ENCODE data around the gene LAMA2. TPM values are rescaled to one million over a fixed set of nuclear protein-coding genes. Genes with fewer than 3 reads are reported as not detected.

Gene LAMA2
- total RNA-seq, 1 experiment from 2014 or later, result 4.2 TPM

DNA sequence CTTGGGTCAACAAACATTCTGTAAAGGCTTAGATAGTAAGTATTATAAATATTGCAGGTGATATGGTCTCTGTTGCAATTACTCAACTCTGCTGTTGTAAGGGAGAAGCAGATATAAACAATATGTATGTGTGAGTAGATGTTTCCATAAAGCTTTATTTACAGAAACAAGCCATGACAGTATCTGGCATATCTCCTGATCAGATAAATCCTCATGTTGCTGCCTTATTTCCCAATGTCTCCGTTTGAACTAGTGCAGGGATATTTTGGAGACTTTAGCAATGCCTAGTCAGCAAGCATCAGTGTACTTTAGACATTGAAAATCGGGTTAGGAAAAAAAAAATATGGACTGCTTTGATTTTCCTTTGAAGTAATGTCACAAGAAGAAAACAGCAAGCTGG is 96.1 kb downstream of the LAMA2 start:
- Histone ChIP-seq H3K18ac (ENCODE audit: insufficient read length, low read depth, low read length) (no peak overlapping the region), H3K4me2 (ENCODE audit: insufficient read depth, insufficient read length, low read length) (no peak overlapping the region), H3K14ac (ENCODE audit: insufficient read depth, low read length) (no peak overlapping the region), H3K4me1 (ENCODE audit: insufficient read depth, low read length) (no peaks in the 10 kb centered on the region), H3K23ac (ENCODE audit: insufficient read length, low read depth, low read length) (no peak overlapping the region), H3T11ph (ENCODE audit: low read length) (no peak overlapping the region), H3K23me2 (ENCODE audit: insufficient read length, low read depth, low read length, poor library complexity, severe bottlenecking) (no peaks in the 10 kb centered on the region), H2AFZ (ENCODE audit: low read length) (no peak overlapping the region), H2BK15ac (ENCODE audit: low read depth, low read length) (no peak overlapping the region), H3K27ac (ENCODE audit: insufficient read length, low read depth, low read length) (no peak overlapping the region), H3K9me3 (ENCODE audit: control insufficient read depth, low read depth, low read length) (no peaks in the 10 kb centered on the region), H3K27me3 (ENCODE audit: insufficient read depth, low read length) (no peaks in the 10 kb centered on the region), H4K91ac (ENCODE audit: insufficient read length, low read depth, low read length) (no peak overlapping the region), H4K8ac (replicated peaks; ENCODE audit: insufficient read length, low read depth, low read length) (no peak overlapping the region), H2BK120ac (ENCODE audit: low read depth, low read length, poor library complexity, severe bottlenecking) (no peak overlapping the region), H3K9ac (ENCODE audit: extremely low read depth, insufficient read length, low read length) (no peak overlapping the region), H2BK20ac (ENCODE audit: low read depth, low read length, poor library complexity, severe bottlenecking) (no peak overlapping the region), H3K4ac (ENCODE audit: low read depth, low read length) (no peak overlapping the region), H2BK12ac (ENCODE audit: insufficient read length, low read depth, low read length) (no peak overlapping the region), H4K20me1 (ENCODE audit: control insufficient read depth, insufficient read depth, insufficient read length) (no peaks in the 10 kb centered on the region), H2BK5ac (ENCODE audit: insufficient read length, low read length) (no peak overlapping the region), H3K79me1 (ENCODE audit: insufficient read depth, low read depth, low read length, poor library complexity, severe bottlenecking) (no peaks in the 10 kb centered on the region), H3K79me2 (ENCODE audit: insufficient read depth, low read length) (no peaks in the 10 kb centered on the region), H2AK5ac (ENCODE audit: insufficient read length, low read length) (no peak overlapping the region), H4K5ac (ENCODE audit: insufficient read length, low read depth, low read length) (no peak overlapping the region), H3K56ac (ENCODE audit: insufficient read length, low read depth, low read length) (no peak overlapping the region)
- WGBS (ENCODE audit: extremely low coverage, insufficient read length, low lambda C conversion rate), result no CpG with 5 or more reads among the region's 2 CpGs
- Mint-ChIP-seq H3K36me3 (ENCODE audit: insufficient read depth in 1 of 3, low read depth in 3 of 3) (no peaks in the 10 kb centered on the region), H3K27me3 (ENCODE audit: low read depth) (no peaks in the 10 kb centered on the region), H3K27ac (no peak overlapping the region), H3K4me1 (no peaks in the 10 kb centered on the region), H3K4me3 (no peak overlapping the region), H3K9me3 (no peaks in the 10 kb centered on the region; a peak in 1 of 5 replicates)
- TF ChIP-seq, protein P1, sequence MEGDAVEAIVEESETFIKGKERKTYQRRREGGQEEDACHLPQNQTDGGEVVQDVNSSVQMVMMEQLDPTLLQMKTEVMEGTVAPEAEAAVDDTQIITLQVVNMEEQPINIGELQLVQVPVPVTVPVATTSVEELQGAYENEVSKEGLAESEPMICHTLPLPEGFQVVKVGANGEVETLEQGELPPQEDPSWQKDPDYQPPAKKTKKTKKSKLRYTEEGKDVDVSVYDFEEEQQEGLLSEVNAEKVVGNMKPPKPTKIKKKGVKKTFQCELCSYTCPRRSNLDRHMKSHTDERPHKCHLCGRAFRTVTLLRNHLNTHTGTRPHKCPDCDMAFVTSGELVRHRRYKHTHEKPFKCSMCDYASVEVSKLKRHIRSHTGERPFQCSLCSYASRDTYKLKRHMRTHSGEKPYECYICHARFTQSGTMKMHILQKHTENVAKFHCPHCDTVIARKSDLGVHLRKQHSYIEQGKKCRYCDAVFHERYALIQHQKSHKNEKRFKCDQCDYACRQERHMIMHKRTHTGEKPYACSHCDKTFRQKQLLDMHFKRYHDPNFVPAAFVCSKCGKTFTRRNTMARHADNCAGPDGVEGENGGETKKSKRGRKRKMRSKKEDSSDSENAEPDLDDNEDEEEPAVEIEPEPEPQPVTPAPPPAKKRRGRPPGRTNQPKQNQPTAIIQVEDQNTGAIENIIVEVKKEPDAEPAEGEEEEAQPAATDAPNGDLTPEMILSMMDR (conservative IDR thresholded peaks at IDR 0.05), result no peak
- DNase-seq, result no peak
